Trophoblast cell (in vitro differentiated cells and primary cell): ENCODE measurements around the gene DENND1A.

Experiments used
- DNase-seq, 2 donors: peaks; one replicate each; pipeline ENCODE4 v3.0.0-alpha.2; 2016
- H2AFZ ChIP-seq: 2 replicates; pipeline ENCODE4 v1.6.1; 2013; ENCODE audit warnings: low read length, moderate library complexity, mild to moderate bottlenecking; ENCODE audit not compliant: insufficient read depth, poor library complexity
- H2AK5ac ChIP-seq: 2 replicates; pipeline ENCODE4 v1.6.1; 2013; ENCODE audit warnings: mild to moderate bottlenecking, low read length
- H2BK120ac ChIP-seq: 2 replicates; pipeline ENCODE4 v1.6.1; 2013; ENCODE audit warnings: low read length, mild to moderate bottlenecking, moderate library complexity; ENCODE audit not compliant: insufficient read depth, poor library complexity
- H2BK12ac ChIP-seq: 2 replicates; pipeline ENCODE4 v1.6.1; 2013; ENCODE audit warnings: mild to moderate bottlenecking, low read length, moderate library complexity
- H2BK5ac ChIP-seq: 2 replicates; pipeline ENCODE4 v1.6.1; 2013; ENCODE audit warnings: low read length, low read depth, moderate library complexity, mild to moderate bottlenecking; ENCODE audit not compliant: poor library complexity
- H3K14ac ChIP-seq: 2 replicates; pipeline ENCODE4 v1.6.1; 2013; ENCODE audit warnings: mild to moderate bottlenecking, low read length
- H3K18ac ChIP-seq: 2 replicates; pipeline ENCODE4 v1.6.1; 2013; ENCODE audit warnings: mild to moderate bottlenecking, low read length
- H3K23ac ChIP-seq: 2 replicates; pipeline ENCODE4 v1.6.1; 2013; ENCODE audit warnings: low read length
- H3K27ac ChIP-seq: 2 replicates; pipeline ENCODE4 v1.5.1; 2013; ENCODE audit warnings: low read depth, mild to moderate bottlenecking, inconsistent platforms, low read length, moderate library complexity
- H3K27me3 ChIP-seq: 2 replicates; pipeline ENCODE4 v1.6.1; 2013; ENCODE audit warnings: inconsistent platforms, mild to moderate bottlenecking, low read length, moderate library complexity; ENCODE audit not compliant: insufficient read depth
- H3K36me3 ChIP-seq, 2 experiments: 1 replicate in 1 of 2; 2 replicates in 1 of 2; pipeline ENCODE4 v1.6.1; 2013; ENCODE audit warnings: low read length in 2 of 2, mild to moderate bottlenecking in 2 of 2, moderate library complexity in 1 of 2; ENCODE audit not compliant: insufficient read depth in 2 of 2, control insufficient read depth in 1 of 2
- H3K4ac ChIP-seq: 2 replicates; pipeline ENCODE4 v1.6.1; 2013; ENCODE audit warnings: low read depth, mild to moderate bottlenecking, low read length, moderate library complexity
- H3K4me1 ChIP-seq, 2 experiments: 1 replicate in 1 of 2; 2 replicates in 1 of 2; pipeline ENCODE4 v1.6.1; 2013; ENCODE audit warnings: low read length in 2 of 2, mild to moderate bottlenecking in 2 of 2, moderate library complexity in 1 of 2; ENCODE audit not compliant: insufficient read depth in 2 of 2, control insufficient read depth in 1 of 2
- H3K4me2 ChIP-seq: 2 replicates; pipeline ENCODE4 v1.6.1; 2013; ENCODE audit warnings: inconsistent platforms, mild to moderate bottlenecking, low read length, moderate library complexity
- H3K4me3 ChIP-seq: 2 replicates; pipeline ENCODE4 v1.5.1; 2013; ENCODE audit warnings: mild to moderate bottlenecking, low read depth, low read length, inconsistent platforms
- H3K79me1 ChIP-seq: one replicate; pipeline ENCODE4 v1.6.1; 2013; ENCODE audit warnings: low read length
- H3K79me2 ChIP-seq: 2 replicates; pipeline ENCODE4 v1.6.1; 2013; ENCODE audit warnings: low read length, mild to moderate bottlenecking; ENCODE audit not compliant: control insufficient read depth, insufficient read depth, poor library complexity
- H3K9ac ChIP-seq: 2 replicates; pipeline ENCODE4 v1.6.1; 2013; ENCODE audit warnings: mild to moderate bottlenecking, low read length
- H3K9me3 ChIP-seq: 2 replicates; pipeline ENCODE4 v1.6.1; 2013; ENCODE audit warnings: low read depth, mild to moderate bottlenecking, control low read depth, inconsistent platforms, low read length; ENCODE audit not compliant: insufficient read depth
- H4K12ac ChIP-seq: 2 replicates; pipeline ENCODE4 v1.6.1; 2013; ENCODE audit warnings: low read depth, mild to moderate bottlenecking, low read length, moderate library complexity
- H4K8ac ChIP-seq: 2 replicates; pipeline ENCODE4 v1.6.1; 2013; ENCODE audit warnings: low read depth, mild to moderate bottlenecking, low read length, moderate library complexity
- H4K91ac ChIP-seq: one replicate; pipeline ENCODE4 v1.6.1; 2013; ENCODE audit warnings: low read depth, mild to moderate bottlenecking, low read length, moderate library complexity
- WGBS: extraction: QIAGEN DNeasy Blood & Tissue Kit; methylation state at CpG from one replicate; pipeline ENCODE4 v1.1.7; 2013; ENCODE audit warnings: missing lambda C conversion rate; ENCODE audit not compliant: insufficient read length, insufficient coverage; ENCODE audit errors: extremely low coverage; 5-methylcytosine and 5-hydroxymethylcytosine counted together

The DENND1A gene

GRCh38 chr9:123534336-123534735 is 395.6 kb downstream of the DENND1A start:
- DNase-seq = no peak
- Histone ChIP-seq H2BK12ac (no peak overlapping the region), H2BK120ac (no peak overlapping the region), H3K4me1 (no peaks in the 10 kb centered on the region), H2BK5ac (no peak overlapping the region), H3K23ac (no peak overlapping the region), H3K4me2 (no peak overlapping the region), H3K4ac (no peak overlapping the region), H3K36me3 (peaks cover 0 to 1% of the 10 kb centered on the region in 2 experiments), H4K91ac (no peak overlapping the region), H2AK5ac (no peak overlapping the region), H2AFZ (no peak overlapping the region), H4K12ac (no peak overlapping the region), H3K27me3 (no peaks in the 10 kb centered on the region), H3K9me3 (no peaks in the 10 kb centered on the region), H3K9ac (no peak overlapping the region), H3K79me1 (no peaks in the 10 kb centered on the region), H3K4me3 (no peak overlapping the region), H3K27ac (no peak overlapping the region), H3K14ac (no peak overlapping the region), H4K8ac (no peak overlapping the region), H3K79me2 (no peaks in the 10 kb centered on the region), H3K18ac (no peak overlapping the region)
- no CpG with 5 or more reads among the region's 2 CpGs for WGBS

DNA sequence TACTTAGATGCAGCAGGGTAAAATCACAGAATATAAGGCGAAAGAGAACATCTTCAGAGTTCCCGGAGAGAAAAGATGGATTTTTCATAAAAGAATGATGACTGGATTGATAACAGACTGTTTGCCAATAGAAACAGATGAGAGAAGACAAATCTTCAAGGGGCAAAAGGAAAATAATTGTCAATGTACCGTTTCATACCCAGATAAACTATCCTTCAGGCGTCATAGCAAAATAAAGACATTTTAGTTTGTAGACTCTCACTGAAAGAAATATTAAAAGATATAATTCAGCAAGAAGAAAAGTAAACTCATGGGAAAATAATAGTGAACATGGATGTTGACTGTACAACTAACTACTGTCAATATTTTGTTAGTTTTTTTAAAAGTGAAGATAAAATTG is 399.7 kb downstream of the DENND1A start:
- no peak overlapping the region for H3K23ac ChIP-seq
- no peaks in the 10 kb centered on the region for H3K27me3 ChIP-seq
- no peaks in the 10 kb centered on the region for H3K79me1 ChIP-seq
- no peak for DNase-seq
- H3K4me2 ChIP-seq = no peak overlapping the region
- no peak overlapping the region for H4K91ac ChIP-seq
- H3K36me3 ChIP-seq = peaks cover 0 to 1% of the 10 kb centered on the region in 2 experiments
- H3K18ac ChIP-seq = no peak overlapping the region
- no peaks in the 10 kb centered on the region for H3K9me3 ChIP-seq
- no peak overlapping the region for H3K4ac ChIP-seq
- H2BK120ac ChIP-seq = no peak overlapping the region
- no peak overlapping the region for H4K12ac ChIP-seq
- H3K27ac ChIP-seq = no peak overlapping the region
- H3K4me1 ChIP-seq = no peaks in the 10 kb centered on the region
- H2BK5ac ChIP-seq = no peak overlapping the region
- no peak overlapping the region for H4K8ac ChIP-seq
- H3K9ac ChIP-seq = no peak overlapping the region
- no peak overlapping the region for H2AFZ ChIP-seq
- no peak overlapping the region for H3K14ac ChIP-seq
- H3K79me2 ChIP-seq = no peaks in the 10 kb centered on the region
- H2AK5ac ChIP-seq = no peak overlapping the region
- WGBS = no CpG with 5 or more reads among the region's 4 CpGs
- no peak overlapping the region for H2BK12ac ChIP-seq
- no peak overlapping the region for H3K4me3 ChIP-seq

DNA sequence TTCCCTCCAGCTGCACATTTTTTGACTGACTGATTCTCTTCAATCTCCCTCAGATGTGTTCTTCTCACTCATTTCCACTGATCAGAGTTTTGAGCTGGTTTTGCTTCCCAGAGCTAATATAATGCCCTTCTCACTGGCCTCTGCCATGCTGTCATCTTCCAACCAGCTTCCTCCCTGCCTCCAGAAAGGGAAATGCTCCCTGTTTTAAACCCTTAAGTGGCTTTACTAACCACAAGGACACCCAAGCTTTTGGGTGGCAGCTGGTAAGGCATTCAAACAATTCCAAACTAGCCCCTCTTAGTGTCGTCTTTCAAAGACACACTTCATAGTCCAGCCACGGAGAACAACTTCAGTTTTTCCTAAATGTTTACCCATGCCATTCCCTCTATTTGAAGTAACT is 401.4 kb downstream of the DENND1A start:
- Histone ChIP-seq H3K36me3 (peaks cover 0 to 1% of the 10 kb centered on the region in 2 experiments), H2AK5ac (no peak overlapping the region), H3K18ac (no peak overlapping the region), H4K8ac (no peak overlapping the region), H3K27ac (no peak overlapping the region), H3K4ac (no peak overlapping the region), H3K79me2 (no peaks in the 10 kb centered on the region), H3K27me3 (no peaks in the 10 kb centered on the region), H4K12ac (no peak overlapping the region), H3K79me1 (no peaks in the 10 kb centered on the region), H3K9ac (no peak overlapping the region), H3K4me2 (no peak overlapping the region), H3K9me3 (no peaks in the 10 kb centered on the region), H3K4me1 (no peaks in the 10 kb centered on the region), H2AFZ (no peak overlapping the region), H4K91ac (no peak overlapping the region), H2BK120ac (no peak overlapping the region), H3K23ac (no peak overlapping the region), H3K14ac (no peak overlapping the region), H2BK12ac (no peak overlapping the region), H2BK5ac (no peak overlapping the region), H3K4me3 (no peak overlapping the region)
- no CpG with 5 or more reads among the region's 2 CpGs for WGBS
- DNase-seq = no peak

DNA sequence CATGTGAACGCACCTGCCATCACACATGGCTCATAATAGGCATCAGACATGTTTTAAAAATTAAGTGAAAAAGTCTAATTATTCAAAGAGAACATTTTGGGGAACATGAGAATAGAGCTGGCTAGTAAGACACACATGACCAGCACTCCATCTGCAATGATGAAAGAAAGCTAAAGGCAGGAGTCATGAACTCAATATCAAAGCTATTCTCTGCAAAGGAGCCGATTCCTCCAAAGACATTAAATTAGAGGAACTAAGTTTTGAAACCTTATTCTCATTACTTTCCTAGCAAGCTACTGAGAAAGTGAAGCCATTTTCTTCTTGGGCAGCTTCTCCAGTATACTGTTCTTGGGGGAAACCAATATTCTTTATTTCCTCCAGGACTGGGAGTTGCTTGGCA is 401.9 kb downstream of the DENND1A start:
- Histone ChIP-seq H3K4me2 (no peak overlapping the region), H2BK12ac (no peak overlapping the region), H3K9me3 (no peaks in the 10 kb centered on the region), H3K4me1 (no peaks in the 10 kb centered on the region), H4K12ac (no peak overlapping the region), H3K79me2 (no peaks in the 10 kb centered on the region), H3K9ac (no peak overlapping the region), H4K8ac (no peak overlapping the region), H3K18ac (no peak overlapping the region), H3K4ac (no peak overlapping the region), H2AK5ac (no peak overlapping the region), H4K91ac (no peak overlapping the region), H2AFZ (no peak overlapping the region), H3K27me3 (no peaks in the 10 kb centered on the region), H2BK120ac (no peak overlapping the region), H3K36me3 (no peaks in the 10 kb centered on the region), H3K79me1 (no peaks in the 10 kb centered on the region), H3K23ac (no peak overlapping the region), H3K14ac (no peak overlapping the region), H2BK5ac (no peak overlapping the region), H3K4me3 (no peak overlapping the region), H3K27ac (no peak overlapping the region)
- no peak for DNase-seq
- WGBS = no CpG with 5 or more reads among the region's 2 CpGs
